ENCODE measurements around the gene YJEFN3.

Gene YJEFN3

GRCh38 chr19:19579533-19580361 is 51.0 kb downstream of the YJEFN3 start:
- DNase-seq (ENCODE audit: low read depth in 3 of 3, low spot score in 1 of 3) = no peak

DNA sequence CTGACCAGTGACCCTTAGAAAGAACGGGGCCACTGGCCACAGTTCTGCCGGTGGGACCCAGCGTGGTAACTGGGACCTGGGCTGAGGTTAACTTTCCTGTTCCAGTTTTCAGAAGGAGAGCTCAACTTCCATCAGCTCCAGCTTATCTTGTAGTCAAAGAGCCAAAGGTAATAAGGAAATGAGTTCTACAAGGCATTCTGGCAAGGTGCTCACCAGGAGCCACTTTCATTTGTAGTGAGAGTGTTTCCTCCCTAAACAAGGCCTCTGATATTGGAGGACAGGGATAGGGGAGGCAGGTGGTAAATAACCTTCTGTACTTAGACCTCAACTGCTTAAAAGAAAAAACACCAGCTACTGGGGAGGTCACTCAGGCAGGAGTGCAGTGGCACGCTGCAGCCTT is 51.7 kb downstream of the YJEFN3 start:
- DNase-seq (ENCODE audit: low read depth in 3 of 3, low spot score in 1 of 3) = no peak

GRCh38 chr19:19581391-19581790 is 52.7 kb downstream of the YJEFN3 start:
- DNase-seq (ENCODE audit: low read depth in 3 of 3, low spot score in 1 of 3) = no peak

- DNase-seq (ENCODE audit: low read depth in 3 of 3, low spot score in 1 of 3) = no peak
These were observed 53.8 kb downstream of the YJEFN3 start for GRCh38 chr19:19582471-19582870.

DNA sequence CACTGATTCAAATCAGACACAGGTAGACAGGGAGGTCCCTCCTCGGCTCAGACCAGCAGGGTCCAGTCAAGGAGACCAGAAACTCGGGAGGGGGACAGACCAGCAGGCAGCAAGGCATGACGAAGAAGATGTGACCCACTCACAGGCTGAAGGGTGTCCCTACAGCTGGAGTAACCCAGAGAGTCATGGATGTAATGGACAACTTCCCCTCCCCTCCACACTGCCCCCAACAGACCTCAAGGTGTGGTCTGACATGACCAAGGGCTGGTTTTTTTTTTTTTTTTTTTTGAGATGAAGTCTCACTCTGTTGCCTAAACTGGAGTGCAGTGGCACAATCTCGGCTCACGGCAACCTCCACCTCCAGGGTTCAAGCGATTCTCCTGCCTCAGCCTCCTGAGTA is 55.6 kb downstream of the YJEFN3 start:
- DNase-seq (ENCODE audit: low read depth in 3 of 3, low spot score in 1 of 3) = no peak
